ENCODE data around the gene TRAFD1. TPM values are rescaled to one million over a fixed set of nuclear protein-coding genes. Genes with fewer than 3 reads are reported as not detected.
"Not testable (repeated sequence)": the region's sequence is repeated elsewhere in the genome, so short reads cannot be mapped to it uniquely, and the experiment has no call there.

Gene TRAFD1
- total RNA-seq, 1 experiment from 2014 or later: 38.8 TPM

DNA sequence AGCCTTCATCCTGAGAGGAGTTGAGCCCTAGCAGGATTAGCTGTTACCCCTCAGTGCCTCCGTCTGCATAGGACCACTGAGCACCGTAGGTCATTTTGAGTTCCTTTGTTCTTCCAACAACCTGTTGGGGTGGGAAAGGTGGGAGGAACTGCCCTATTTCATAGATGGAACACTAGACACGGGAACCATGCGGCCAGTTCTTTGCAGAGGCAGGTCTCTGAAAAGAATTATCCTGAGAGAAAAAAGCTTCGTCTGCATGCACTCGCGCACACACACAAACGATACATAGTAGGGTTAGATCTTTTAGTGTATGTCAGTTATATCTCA lies 28.5 kb downstream of the TRAFD1 start:
- no peak for DNase-seq
- Mint-ChIP-seq H3K27me3 (ENCODE audit: unreplicated experiment) (no peaks in the 10 kb centered on the region), H3K27ac (ENCODE audit: unreplicated experiment) (no peak overlapping the region), H3K4me1 (ENCODE audit: low read depth, unreplicated experiment) (peaks cover 10% of the 10 kb centered on the region), H3K36me3 (ENCODE audit: insufficient read depth, unreplicated experiment) (peaks cover 52% of the 10 kb centered on the region), H3K4me3 (ENCODE audit: low read depth, unreplicated experiment) (no peak overlapping the region), H3K9me3 (ENCODE audit: low read depth, unreplicated experiment) (peaks cover 9% of the 10 kb centered on the region)
- TF ChIP-seq, protein P1, sequence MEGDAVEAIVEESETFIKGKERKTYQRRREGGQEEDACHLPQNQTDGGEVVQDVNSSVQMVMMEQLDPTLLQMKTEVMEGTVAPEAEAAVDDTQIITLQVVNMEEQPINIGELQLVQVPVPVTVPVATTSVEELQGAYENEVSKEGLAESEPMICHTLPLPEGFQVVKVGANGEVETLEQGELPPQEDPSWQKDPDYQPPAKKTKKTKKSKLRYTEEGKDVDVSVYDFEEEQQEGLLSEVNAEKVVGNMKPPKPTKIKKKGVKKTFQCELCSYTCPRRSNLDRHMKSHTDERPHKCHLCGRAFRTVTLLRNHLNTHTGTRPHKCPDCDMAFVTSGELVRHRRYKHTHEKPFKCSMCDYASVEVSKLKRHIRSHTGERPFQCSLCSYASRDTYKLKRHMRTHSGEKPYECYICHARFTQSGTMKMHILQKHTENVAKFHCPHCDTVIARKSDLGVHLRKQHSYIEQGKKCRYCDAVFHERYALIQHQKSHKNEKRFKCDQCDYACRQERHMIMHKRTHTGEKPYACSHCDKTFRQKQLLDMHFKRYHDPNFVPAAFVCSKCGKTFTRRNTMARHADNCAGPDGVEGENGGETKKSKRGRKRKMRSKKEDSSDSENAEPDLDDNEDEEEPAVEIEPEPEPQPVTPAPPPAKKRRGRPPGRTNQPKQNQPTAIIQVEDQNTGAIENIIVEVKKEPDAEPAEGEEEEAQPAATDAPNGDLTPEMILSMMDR (IDR thresholded peaks at IDR 0.05; ENCODE audit: unreplicated experiment): no peak
- BruUV-seq (replicated peaks): no TSS peak
- CTCF ChIA-PET: no interaction called here
- intact Hi-C loops (cut with micrococcal nuclease; ENCODE audit: unreplicated experiment): no loop called here

DNA sequence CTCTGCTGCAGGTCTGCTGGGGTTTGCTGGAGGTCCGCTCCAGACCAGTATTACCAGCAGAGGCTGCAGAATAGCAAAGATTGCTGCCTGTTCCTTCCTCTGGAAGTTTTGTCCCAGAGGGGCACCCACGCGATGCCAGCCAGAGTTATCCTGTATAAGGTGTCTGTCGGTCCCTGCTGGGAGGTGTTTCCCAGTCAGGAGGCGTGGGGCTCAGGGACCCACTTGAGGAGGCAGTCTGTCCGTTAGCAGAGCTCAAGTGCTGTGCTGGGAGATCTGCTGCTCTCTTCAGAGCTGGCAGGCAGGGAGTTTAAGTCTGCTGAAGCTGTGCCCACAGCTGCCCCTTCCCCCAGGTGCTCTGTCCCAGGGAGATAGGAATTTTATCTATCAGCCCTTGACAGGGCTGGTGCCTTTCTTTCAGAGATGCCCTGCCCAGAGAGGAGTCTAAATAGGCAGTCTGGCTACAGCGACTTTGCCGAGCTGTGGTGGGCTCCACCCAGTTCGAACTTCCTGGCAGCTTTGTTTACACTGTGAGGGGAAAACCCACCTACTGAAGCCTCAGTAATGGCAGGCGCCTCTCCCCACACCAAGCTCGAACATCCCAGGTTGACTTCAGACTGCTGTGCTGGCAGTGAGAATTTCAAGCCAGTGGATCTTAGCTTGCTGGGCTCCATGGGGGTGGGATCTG lies 33.2 kb downstream of the TRAFD1 start:
- DNase-seq; intact Hi-C loops (cut with micrococcal nuclease; ENCODE audit: unreplicated experiment); H3K27ac Mint-ChIP-seq (ENCODE audit: unreplicated experiment); BruUV-seq (replicated peaks); H3K4me3 Mint-ChIP-seq (ENCODE audit: low read depth, unreplicated experiment); H3K9me3 Mint-ChIP-seq (ENCODE audit: low read depth, unreplicated experiment); H3K4me1 Mint-ChIP-seq (ENCODE audit: low read depth, unreplicated experiment); H3K27me3 Mint-ChIP-seq (ENCODE audit: unreplicated experiment): not testable (repeated sequence)
- CTCF ChIA-PET: interaction anchor here (1.2 kb wide), 1 partner anchor 63 kb away, joined by 4 read pairs; no protein-coding TSS in a partner anchor
- peaks cover 29% of the 10 kb centered on the region for H3K36me3 Mint-ChIP-seq (ENCODE audit: insufficient read depth, unreplicated experiment)

DNA sequence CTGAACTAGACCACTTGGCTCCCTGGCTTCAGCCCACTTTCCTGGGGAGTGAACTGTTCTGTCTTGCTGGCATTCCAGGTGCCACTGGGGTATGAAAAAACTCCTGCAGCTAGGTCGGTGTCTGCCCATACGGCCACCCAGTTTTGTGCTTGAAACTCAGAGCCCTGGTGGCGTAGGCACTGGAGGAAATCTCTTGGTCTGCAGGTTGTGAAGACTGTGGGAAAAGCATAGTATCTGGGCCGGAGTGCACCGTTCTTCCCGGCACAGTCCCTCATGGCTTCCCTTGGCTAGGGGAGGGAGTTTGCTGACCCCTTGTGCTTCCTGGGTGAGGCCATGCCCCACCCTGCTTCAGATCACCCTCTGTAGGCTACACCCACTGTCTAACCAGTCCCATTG lies 33.8 kb downstream of the TRAFD1 start:
- TF ChIP-seq, protein P1 (IDR thresholded peaks at IDR 0.05; ENCODE audit: unreplicated experiment): no peak
- intact Hi-C loops (cut with micrococcal nuclease; ENCODE audit: unreplicated experiment): no loop called here
- Mint-ChIP-seq H3K9me3 (ENCODE audit: low read depth, unreplicated experiment) (peaks cover 9% of the 10 kb centered on the region), H3K27me3 (ENCODE audit: unreplicated experiment) (no peaks in the 10 kb centered on the region), H3K36me3 (ENCODE audit: insufficient read depth, unreplicated experiment) (peaks cover 24% of the 10 kb centered on the region), H3K27ac (ENCODE audit: unreplicated experiment) (no peak overlapping the region), H3K4me1 (ENCODE audit: low read depth, unreplicated experiment) (no peaks in the 10 kb centered on the region), H3K4me3 (ENCODE audit: low read depth, unreplicated experiment) (no peak overlapping the region)
- CTCF ChIA-PET: interaction anchor here (1.2 kb wide), 1 partner anchor 64 kb away, joined by 4 read pairs; no protein-coding TSS in a partner anchor
- DNase-seq: no peak
- no TSS peak for BruUV-seq (replicated peaks)

DNA sequence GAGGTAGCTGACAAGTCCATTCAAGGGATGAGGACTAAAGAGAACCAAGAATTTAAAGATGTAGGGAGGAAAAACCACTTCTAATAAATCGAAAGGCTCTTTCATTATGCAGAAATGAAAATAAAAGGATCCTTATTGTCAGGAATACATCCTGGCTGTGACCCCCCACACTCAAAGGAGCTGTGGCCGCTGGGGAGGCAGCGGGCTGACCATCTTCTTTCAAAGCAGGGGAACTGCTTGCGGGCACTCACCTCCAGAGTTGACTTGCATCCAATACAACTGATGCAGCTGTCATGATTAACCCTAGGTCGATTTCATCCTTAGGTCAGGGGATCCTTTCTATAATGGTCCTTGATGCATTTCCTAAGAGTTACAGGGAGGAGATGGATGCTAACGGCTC lies 35.3 kb downstream of the TRAFD1 start:
- Mint-ChIP-seq H3K36me3 (ENCODE audit: insufficient read depth, unreplicated experiment) (peaks cover 24% of the 10 kb centered on the region), H3K9me3 (ENCODE audit: low read depth, unreplicated experiment) (peaks cover 9% of the 10 kb centered on the region), H3K27me3 (ENCODE audit: unreplicated experiment) (no peaks in the 10 kb centered on the region), H3K4me1 (ENCODE audit: low read depth, unreplicated experiment) (no peaks in the 10 kb centered on the region), H3K27ac (ENCODE audit: unreplicated experiment) (no peak overlapping the region), H3K4me3 (ENCODE audit: low read depth, unreplicated experiment) (no peak overlapping the region)
- intact Hi-C loops (cut with micrococcal nuclease; ENCODE audit: unreplicated experiment): no loop called here
- TF ChIP-seq, protein P1 (IDR thresholded peaks at IDR 0.05; ENCODE audit: unreplicated experiment): no peak
- no TSS peak for BruUV-seq (replicated peaks)
- DNase-seq: no peak
- CTCF ChIA-PET: no interaction called here

DNA sequence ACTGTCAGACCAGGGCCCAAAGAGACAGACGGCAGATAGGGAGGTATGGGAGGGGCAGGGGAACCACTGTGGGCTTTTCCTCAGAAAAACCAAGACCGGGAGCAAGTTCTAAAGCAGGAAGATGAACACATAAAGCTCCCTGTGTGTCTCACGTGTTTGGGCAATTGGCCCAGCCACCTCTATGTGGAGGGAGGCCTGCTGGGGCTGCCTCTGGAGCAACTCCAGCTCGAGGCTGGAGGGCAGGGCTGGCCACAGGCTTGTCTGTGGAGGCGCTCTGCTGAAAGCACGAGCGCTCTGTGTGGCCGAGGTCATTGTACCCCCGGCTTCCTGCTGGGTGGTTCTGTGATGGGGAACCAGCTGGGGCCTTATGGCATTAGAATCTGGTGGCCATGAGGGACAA lies 36.4 kb downstream of the TRAFD1 start:
- Mint-ChIP-seq H3K9me3 (ENCODE audit: low read depth, unreplicated experiment) (peaks cover 6% of the 10 kb centered on the region), H3K27me3 (ENCODE audit: unreplicated experiment) (no peaks in the 10 kb centered on the region), H3K4me3 (ENCODE audit: low read depth, unreplicated experiment) (no peak overlapping the region), H3K27ac (ENCODE audit: unreplicated experiment) (no peak overlapping the region), H3K4me1 (ENCODE audit: low read depth, unreplicated experiment) (no peaks in the 10 kb centered on the region), H3K36me3 (ENCODE audit: insufficient read depth, unreplicated experiment) (peaks cover 30% of the 10 kb centered on the region)
- intact Hi-C loops (cut with micrococcal nuclease; ENCODE audit: unreplicated experiment): no loop called here
- no peak for DNase-seq
- BruUV-seq (replicated peaks): no TSS peak
- TF ChIP-seq, protein P1 (IDR thresholded peaks at IDR 0.05; ENCODE audit: unreplicated experiment): no peak
- CTCF ChIA-PET: no interaction called here

Measured in Calu3 (cell line).